HG03066 (cell line): Measurements from ENCODE around the gene HMG20A.
A peak's percentile ranks its signal among the peaks of the same experiment; 100 is the strongest.

ENCODE experiments used
- ATAC-seq: cut with Tn5 transposase; IDR thresholded peaks from one replicate; pipeline ENCODE4 v1.9.1; 2021; ENCODE audit warnings: low read depth; ENCODE audit not compliant: unreplicated experiment

Gene HMG20A

GRCh38 chr15:77420610-77421369, at the start of gene HMG20A:
Gene HMG20A, plus strand, starts transcription at chr15:77420888. Its CDS starts 37,520 bp downstream, at chr15:77458408.
- ATAC-seq: peak; percentile 37

DNA sequence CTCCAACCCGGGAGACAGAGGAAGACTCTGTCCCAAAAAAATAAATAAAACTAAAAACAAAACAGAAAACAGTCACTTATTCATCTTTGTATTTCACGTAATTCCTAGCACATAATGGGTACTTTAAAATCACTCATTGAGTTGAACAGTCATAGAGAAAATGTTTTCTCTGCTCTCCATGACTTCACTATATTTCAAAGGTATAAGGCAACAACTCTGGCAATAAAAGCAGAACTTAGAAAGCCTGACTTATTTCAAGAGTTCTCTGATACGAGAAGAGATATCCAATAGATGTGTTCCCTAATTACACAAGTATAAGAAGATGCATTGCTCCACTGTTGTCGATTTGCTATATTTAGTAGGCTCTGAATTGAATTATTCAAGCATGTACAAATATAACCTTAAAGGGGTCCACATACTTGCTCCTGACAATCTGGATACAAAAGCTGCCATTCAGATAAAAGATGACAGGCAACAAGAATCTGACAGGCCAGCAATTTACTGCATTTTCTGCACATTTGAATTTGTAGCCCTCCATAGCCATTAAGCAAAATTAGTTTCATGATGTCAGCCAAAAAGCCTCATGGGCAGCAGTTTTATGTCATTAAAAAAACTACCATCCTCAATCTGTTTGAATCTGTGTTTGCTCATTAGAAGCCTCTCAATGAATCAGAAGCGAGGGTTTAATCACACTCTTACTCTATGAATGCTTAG, 48.7 kb upstream of the HMG20A start:
- no peak for ATAC-seq

- no peak for ATAC-seq
Measured at GRCh38 chr15:77373441-77373840, 47.2 kb upstream of the HMG20A start.

- no peak for ATAC-seq
Measured at GRCh38 chr15:77375133-77375532, 45.6 kb upstream of the HMG20A start.

- ATAC-seq: no peak
Measured at GRCh38 chr15:77376770-77377169, 43.9 kb upstream of the HMG20A start.

- no peak for ATAC-seq
Measured at GRCh38 chr15:77380033-77380432, 40.7 kb upstream of the HMG20A start.

DNA sequence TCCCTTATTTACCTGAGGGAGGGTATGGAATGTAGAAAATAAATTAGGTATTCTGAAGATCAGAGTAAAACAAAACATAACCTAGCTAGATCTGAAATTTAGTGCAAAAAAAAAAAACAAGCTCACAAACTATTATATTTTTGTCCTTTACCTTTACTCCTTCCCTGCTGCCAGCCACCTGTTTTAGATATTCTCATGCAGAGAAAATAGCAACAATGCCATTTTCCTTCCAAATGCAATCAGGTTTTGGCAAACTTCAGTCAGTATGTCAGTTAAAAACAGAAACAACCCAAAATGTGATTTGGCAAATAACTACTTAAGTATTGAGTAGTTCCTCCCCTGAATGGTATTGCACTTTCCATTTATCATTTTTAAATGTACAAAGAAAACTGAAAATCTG, 36.6 kb upstream of the HMG20A start:
- no peak for ATAC-seq

DNA sequence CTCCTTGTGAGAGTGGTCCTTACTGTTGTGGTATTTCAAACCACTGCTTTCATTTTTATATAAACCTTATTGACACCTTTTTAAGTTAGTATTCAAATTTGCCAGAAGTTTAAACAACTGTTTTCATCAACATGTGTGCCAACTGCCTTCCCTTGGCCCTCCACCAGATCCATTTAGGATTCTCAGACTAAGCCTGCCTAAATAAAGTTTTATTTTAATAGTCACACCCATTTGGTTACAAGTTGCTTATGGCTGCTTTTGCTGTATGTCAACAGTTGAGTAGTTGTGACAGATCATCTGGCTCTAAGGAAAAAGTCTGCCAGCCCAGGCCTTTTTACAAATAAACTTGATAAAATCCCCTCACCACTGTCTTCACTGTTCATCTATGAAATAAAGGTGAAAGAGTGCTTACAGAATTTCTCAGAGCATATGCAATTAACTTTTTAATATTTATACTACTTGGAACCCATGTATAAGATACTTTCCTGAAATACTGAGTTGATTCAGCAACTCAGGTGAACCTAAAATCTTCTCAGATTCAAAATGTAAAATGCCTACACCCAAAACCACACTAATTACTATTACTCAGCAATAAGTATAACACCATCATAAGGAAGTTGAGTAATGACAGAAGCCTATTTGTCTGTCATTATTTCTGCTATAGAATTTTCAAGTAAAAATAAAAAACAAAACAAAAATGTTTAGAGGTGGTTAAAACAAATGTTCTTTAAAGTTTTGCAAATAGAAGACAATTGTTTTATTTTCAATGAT, 35.9 kb upstream of the HMG20A start:
- ATAC-seq: no peak

GRCh38 chr15:77386626-77387025, 34.1 kb upstream of the HMG20A start:
- ATAC-seq: no peak

DNA sequence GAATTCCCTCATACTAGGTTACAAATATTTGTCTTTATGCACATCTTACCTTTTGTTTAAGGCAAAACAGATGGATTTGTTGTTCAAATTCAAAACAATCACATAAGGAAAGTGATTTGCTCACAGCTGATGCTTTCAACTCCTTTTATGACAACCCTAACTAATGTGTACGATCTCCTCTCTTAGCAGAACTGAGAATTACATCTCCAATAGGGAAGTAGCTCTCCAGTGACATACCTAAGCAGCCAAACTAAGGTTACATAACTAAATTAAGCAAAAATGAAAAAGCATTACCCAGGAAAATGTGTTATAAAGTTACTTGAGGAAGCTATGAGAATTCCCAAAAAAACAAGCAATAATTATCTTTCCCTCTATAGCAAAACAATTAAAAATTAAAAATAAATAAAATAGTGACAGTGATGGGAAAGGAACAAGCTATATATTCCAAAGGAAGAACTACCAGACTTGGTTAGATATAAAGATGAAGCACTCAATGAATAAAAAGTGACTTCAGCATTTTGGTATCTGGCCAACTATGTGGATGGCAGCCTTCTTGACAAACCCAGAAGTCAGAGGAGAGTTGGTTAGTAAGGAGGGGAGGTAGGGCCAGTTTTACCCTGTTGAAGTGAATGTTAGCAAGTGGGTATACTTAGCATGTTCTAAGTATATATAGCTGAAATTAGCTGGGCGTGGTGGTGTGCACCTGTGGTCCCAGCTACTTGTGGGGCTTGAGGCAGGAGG, 33.2 kb upstream of the HMG20A start:
- ATAC-seq: no peak

DNA sequence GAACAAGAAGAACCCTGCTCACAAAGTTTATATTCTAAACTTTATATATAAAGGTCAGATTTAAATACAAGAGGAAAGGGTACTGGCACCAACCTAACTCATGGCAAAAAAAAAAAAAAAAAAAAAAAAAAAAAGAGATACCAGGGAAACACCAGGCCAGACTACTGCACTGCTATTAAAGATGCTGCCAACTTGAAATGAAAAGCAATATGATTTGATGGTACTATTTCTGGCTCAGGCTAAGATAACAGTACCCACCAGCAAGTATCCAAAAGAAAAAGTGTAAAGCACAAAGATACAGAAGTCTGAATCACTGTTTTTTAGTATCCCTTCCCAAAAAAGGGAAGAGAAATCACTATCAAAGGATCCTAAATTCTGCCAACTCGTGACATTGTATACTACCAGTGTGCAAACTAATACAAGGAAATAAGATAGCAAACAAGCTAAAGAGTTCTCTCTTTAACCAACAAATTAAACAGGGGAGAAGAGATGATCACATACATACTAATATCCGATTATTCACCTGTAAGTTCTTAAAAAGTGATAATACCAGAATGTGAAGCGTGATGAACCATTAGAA, 29.2 kb upstream of the HMG20A start:
- no peak for ATAC-seq

DNA sequence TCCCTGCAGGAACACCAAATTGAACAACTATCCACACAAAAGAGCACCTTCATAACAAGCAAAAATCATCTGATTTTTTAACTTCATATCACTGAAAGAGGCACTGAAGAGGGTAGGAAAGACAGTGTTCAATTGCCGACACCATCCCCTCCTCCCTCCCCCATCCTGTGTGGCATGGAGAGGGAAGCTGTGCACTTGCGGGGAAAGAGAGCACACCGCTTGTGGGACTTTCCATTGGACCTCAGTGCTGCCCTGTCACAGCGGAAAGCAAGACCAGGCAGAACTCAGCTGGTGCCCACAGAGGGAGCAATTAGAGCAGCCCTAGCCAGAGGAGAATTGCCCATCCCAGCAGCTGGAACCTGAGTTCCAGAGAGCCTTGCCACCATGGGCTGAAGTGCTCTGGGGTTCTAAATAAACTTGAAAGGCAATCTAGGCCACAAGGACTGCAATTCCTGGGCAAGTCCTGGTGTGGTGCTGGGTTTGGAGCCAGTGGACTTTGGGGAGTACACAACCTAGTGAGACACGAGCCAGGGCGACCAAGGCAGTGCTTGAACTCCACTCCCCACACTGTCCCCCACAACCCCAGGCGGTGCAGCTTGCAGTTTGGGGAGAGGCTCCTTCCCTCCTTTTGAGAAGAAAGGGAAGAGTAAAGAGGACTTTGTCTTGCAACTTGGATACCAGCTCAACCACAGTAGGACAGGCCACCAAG, 27.8 kb upstream of the HMG20A start:
- no peak for ATAC-seq

DNA sequence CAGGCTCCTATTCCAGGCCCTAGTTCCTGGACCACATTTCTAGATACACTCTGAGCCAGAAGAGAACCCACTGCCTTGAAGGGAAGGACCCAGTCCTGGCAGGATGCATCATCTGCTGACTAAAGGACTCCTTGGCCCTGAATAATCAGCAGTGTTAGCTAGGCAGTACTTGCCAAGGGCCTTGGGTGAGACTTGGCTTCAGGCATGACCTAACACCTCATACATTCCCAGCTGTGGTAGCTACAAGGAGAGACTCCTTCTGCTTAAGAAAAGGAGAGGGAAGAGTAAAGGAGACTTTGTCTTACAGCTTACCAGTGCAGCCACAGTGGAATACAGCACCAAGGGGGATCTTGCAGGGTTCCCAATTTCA, 27.2 kb upstream of the HMG20A start:
- ATAC-seq: no peak

- no peak for ATAC-seq
Measured at GRCh38 chr15:77395013-77395774, 25.5 kb upstream of the HMG20A start.

DNA sequence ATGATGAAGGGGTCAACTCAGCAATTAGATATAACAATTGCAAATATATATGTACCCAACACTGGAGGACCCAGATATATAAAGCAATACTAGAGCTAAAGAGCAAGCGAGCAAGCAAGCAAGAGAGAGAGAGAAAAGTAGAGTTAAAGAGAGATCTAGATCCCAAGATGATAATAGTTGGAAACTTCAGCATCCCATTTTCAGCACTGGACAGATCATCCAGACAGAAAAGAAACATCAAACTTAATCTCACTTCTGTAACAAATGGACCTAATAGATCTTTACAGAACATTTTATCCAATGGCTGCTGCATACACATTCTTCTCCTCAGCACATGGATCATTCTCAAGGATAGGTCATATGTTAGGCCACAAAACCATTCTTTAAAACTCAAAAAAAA, 24.0 kb upstream of the HMG20A start:
- no peak for ATAC-seq

GRCh38 chr15:77398927-77399326, 21.8 kb upstream of the HMG20A start:
- no peak for ATAC-seq

GRCh38 chr15:77400258-77400657, 20.4 kb upstream of the HMG20A start:
- no peak for ATAC-seq

GRCh38 chr15:77402740-77403379, 17.8 kb upstream of the HMG20A start:
- no peak for ATAC-seq
